C4-2B (cell line): ENCODE measurements around the gene GNPTG.

Experiments used
- CTCF ChIP-seq: fragments of 450-650 bp; conservative IDR thresholded peaks from 2 replicates; pipeline ENCODE4 v1.5.1; 2017; ENCODE audit warnings: mild to moderate bottlenecking
- ZFX ChIP-seq: fragments of 450-650 bp; IDR thresholded peaks from 2 replicates; pipeline ENCODE4 v1.6.1; 2017

GRCh38 chr16:1347286-1347855 is 4.4 kb upstream of the GNPTG start:
- TF ChIP-seq CTCF: no peak
- TF ChIP-seq ZFX: no peak
